Cardiac fibroblast (primary cell): ENCODE measurements around the gene RBMS1.

Source experiments
- DNase-seq, 2 donors: peaks; one replicate each; pipeline versions ENCODE4 v3.0.0 to v3.0.0-alpha.2; 2010; ENCODE audit warnings: low read depth in 2 of 2
- H3K4me3 ChIP-seq, 2 donors: replicated peaks in 1 of 2; 1 replicate in 1 of 2; 2 replicates in 1 of 2; pipeline ENCODE4 v1.5.1; 2011; ENCODE audit warnings: low read depth in 2 of 2, low read length in 2 of 2, mild to moderate bottlenecking in 2 of 2, moderate library complexity in 1 of 2
- CTCF ChIP-seq: IDR thresholded peaks from one replicate; pipeline ENCODE4 v1.5.1; 2011; ENCODE audit warnings: low read depth, mild to moderate bottlenecking, low read length, inconsistent platforms

The RBMS1 gene

GRCh38 chr2:160277151-160277550 lies 216.5 kb downstream of the RBMS1 start:
- TF ChIP-seq CTCF: no peak
- DNase-seq: no peak
- no peak overlapping the region for H3K4me3 ChIP-seq

GRCh38 chr2:160275656-160276055 lies 218.0 kb downstream of the RBMS1 start:
- H3K4me3 ChIP-seq: no peak overlapping the region
- TF ChIP-seq CTCF: no peak
- no peak for DNase-seq

GRCh38 chr2:160271171-160272086 lies 222.2 kb downstream of the RBMS1 start:
- TF ChIP-seq CTCF: no peak
- peak in 1 of 2 donors; percentile 65 for DNase-seq
- no peak overlapping the region for H3K4me3 ChIP-seq

- no peak for TF ChIP-seq CTCF
- DNase-seq: peak in 1 of 2 donors; percentile 72
- H3K4me3 ChIP-seq: peak overlapping the region in 1 of 2 donors; percentile 19
Observed at GRCh38 chr2:160270571-160271113, 223.0 kb downstream of the RBMS1 start.

GRCh38 chr2:160269803-160270570 lies 223.6 kb downstream of the RBMS1 start:
- peak overlapping the region; percentile 15 to 28 for H3K4me3 ChIP-seq
- DNase-seq: peak; percentile 89 to 98
- TF ChIP-seq CTCF: peak; percentile 66

- H3K4me3 ChIP-seq: no peak overlapping the region
- no peak for TF ChIP-seq CTCF
- DNase-seq: no peak
Observed at GRCh38 chr2:160269365-160269764, 224.2 kb downstream of the RBMS1 start.
